B cell (primary cell): ENCODE results near the gene ZNF277. TPM values are rescaled to one million over a fixed set of nuclear protein-coding genes. Genes with fewer than 3 reads are reported as not detected.

Experiments
- ATAC-seq: fragments of 200-7000 bp; cut with Tn5 transposase; one replicate; pipeline ENCODE4 v1.10.0; 2021; ENCODE audit warnings: low read depth, mild to moderate bottlenecking, moderate number of reproducible peaks, moderate library complexity
- CTCF ChIA-PET: fragments of 350-600 bp; sonication (Branson Sonifier 250); formaldehyde crosslinking; loops from one replicate; lab custom pipeline; 2021; ENCODE audit warnings: antibody characterized with exemption, inconsistent platforms; lab: Charles Lee
- POLR2A ChIA-PET: fragments of 350-600 bp; sonication (Branson Sonifier 250); formaldehyde crosslinking; loops from one replicate; lab custom pipeline; 2021; ENCODE audit warnings: antibody characterized with exemption; lab: Charles Lee
- DNase-seq: peaks from one replicate; pipeline ENCODE4 v3.0.0; 2013
- H2AFZ ChIP-seq: 2 replicates; pipeline ENCODE4 v1.6.1; 2012; ENCODE audit warnings: mild to moderate bottlenecking, low read depth, low read length; ENCODE audit not compliant: insufficient read depth, poor library complexity, severe bottlenecking
- H3K27ac ChIP-seq, 2 donors: 1 replicate in 1 of 2; 2 replicates in 1 of 2; pipeline ENCODE4 v1.5.1; 2012 to 2013; ENCODE audit warnings: low read length in 2 of 2, mild to moderate bottlenecking in 2 of 2, moderate library complexity in 1 of 2
- H3K27me3 ChIP-seq, 4 experiments: fragments of 200-600 bp in 1 of 4; sonication (generic) in 1 of 4; replicated peaks in 1 of 4; 1 replicate in 2 of 4; 2 replicates in 2 of 4; pipeline versions ENCODE4 v1.6.1 to v1.7.0; 2013 to 2016; ENCODE audit warnings: low read length in 3 of 4, mild to moderate bottlenecking in 2 of 4, mixed read lengths in 1 of 4, moderate library complexity in 1 of 4; ENCODE audit not compliant: insufficient read depth in 4 of 4, control insufficient read depth in 3 of 4; ENCODE audit errors: control extremely low read depth in 1 of 4
- H3K36me3 ChIP-seq, 2 experiments: replicated peaks in 1 of 2; 1 replicate in 1 of 2; 2 replicates in 1 of 2; pipeline versions ENCODE4 v1.6.1 to v1.7.1; 2013; ENCODE audit warnings: low read length in 1 of 2; ENCODE audit not compliant: insufficient read depth in 2 of 2, control insufficient read depth in 1 of 2; ENCODE audit errors: control extremely low read depth in 1 of 2, extremely low read depth in 1 of 2
- H3K4me1 ChIP-seq, 2 donors: fragments of 200-600 bp in 1 of 2; sonication (generic) in 1 of 2; 1 replicate in 1 of 2; 2 replicates in 1 of 2; pipeline versions ENCODE4 v1.5.1 to v1.6.1; 2013 to 2017; ENCODE audit warnings: low read length in 2 of 2; ENCODE audit not compliant: control insufficient read depth in 2 of 2, insufficient read depth in 2 of 2
- H3K4me2 ChIP-seq: replicated peaks from 2 replicates; pipeline ENCODE3; 2012; ENCODE audit warnings: mild to moderate bottlenecking, low read depth, low read length; ENCODE audit not compliant: poor library complexity, severe bottlenecking
- H3K4me3 ChIP-seq, 5 experiments: fragments of 200-600 bp in 1 of 5; sonication (generic) in 1 of 5; 1 replicate in 3 of 5; 2 replicates in 2 of 5; pipeline versions ENCODE4 v1.5.1 to v1.7.0; 2011 to 2016; ENCODE audit warnings: low read length in 4 of 5, mild to moderate bottlenecking in 4 of 5, low read depth in 2 of 5, control low read depth in 1 of 5, moderate library complexity in 1 of 5; ENCODE audit not compliant: insufficient read depth in 1 of 5; ENCODE audit errors: control extremely low read depth in 1 of 5, extremely low read depth in 1 of 5
- H3K79me2 ChIP-seq: fragments of 200-600 bp; sonication (generic); one replicate; pipeline ENCODE4 v1.6.0; 2016; ENCODE audit warnings: low read length; ENCODE audit not compliant: control insufficient read depth, insufficient read depth
- H3K9ac ChIP-seq: fragments of 200-600 bp; sonication (generic); 2 replicates; pipeline ENCODE4 v1.6.1; 2017; ENCODE audit warnings: mild to moderate bottlenecking, low read length, moderate library complexity
- H3K9me3 ChIP-seq, 3 donors: one replicate each; pipeline versions ENCODE4 v1.6.1 to v1.7.1; 2013; ENCODE audit warnings: low read length in 2 of 3; ENCODE audit not compliant: control insufficient read depth in 2 of 3, insufficient read depth in 1 of 3; ENCODE audit errors: control extremely low read depth in 1 of 3
- H4K20me1 ChIP-seq: 2 replicates; pipeline ENCODE4 v1.6.0; 2012; ENCODE audit warnings: mild to moderate bottlenecking, low read length; ENCODE audit not compliant: insufficient read depth, control insufficient read depth, poor library complexity, severe bottlenecking
- H3K27ac Mint-ChIP-seq: one replicate; pipeline ENCODE4 v1.8.0; 2021; ENCODE audit warnings: mixed read lengths
- H3K27me3 Mint-ChIP-seq: one replicate; pipeline ENCODE4 v1.8.0; 2021; ENCODE audit warnings: mixed read lengths
- H3K4me1 Mint-ChIP-seq: one replicate; pipeline ENCODE4 v1.8.0; 2021; ENCODE audit warnings: mixed read lengths
- H3K4me3 Mint-ChIP-seq: one replicate; pipeline ENCODE4 v1.8.0; 2021; ENCODE audit warnings: mixed read lengths
- H3K9me3 Mint-ChIP-seq: one replicate; pipeline ENCODE4 v1.8.0; 2022; ENCODE audit warnings: mixed read lengths; ENCODE audit not compliant: insufficient read depth
- CTCF ChIP-seq: fragments of 200-600 bp; IDR thresholded peaks from one replicate; pipeline ENCODE4 v1.8.0; 2022; ENCODE audit warnings: antibody characterized with exemption, mild to moderate bottlenecking
- EZH2 ChIP-seq: IDR thresholded peaks from 2 replicates; pipeline ENCODE4 v1.6.1; 2012; ENCODE audit warnings: borderline replicate concordance, low read depth, mild to moderate bottlenecking, moderate library complexity, low read length; ENCODE audit not compliant: insufficient read depth, poor library complexity, severe bottlenecking
- WGBS: methylation state at CpG from one replicate; pipeline ENCODE4 v1.1.5; 2013; ENCODE audit warnings: missing lambda C conversion rate; ENCODE audit not compliant: insufficient coverage; 5-methylcytosine and 5-hydroxymethylcytosine counted together
- intact Hi-C: fragments of 100-400 bp; cut with micrococcal nuclease; formaldehyde crosslinking; loops from one replicate; pipeline ENCODE4 v1.10.0; 2022
- polyA plus RNA-seq: library from polyadenylated mRNA; depleted of rRNA; stranded (reverse); fragments of >200 nt; gene quantifications from 2 replicates; pipeline ENCODE4 v1.2.3, GENCODE V29; 2012
- total RNA-seq, 2 donors: library from RNA; stranded (reverse); fragments of 120-200 nt in 1 of 2; gene quantifications; 1 replicate in 1 of 2; 2 replicates in 1 of 2; pipeline versions ENCODE4 v1.2.3 to v1.2.4, GENCODE V29; 2013 to 2022

The ZNF277 gene
- total and polyA plus RNA-seq, 2 donors (not counting 1 experiment from before 2014, with no cell fraction given): 9.5 to 18.6 TPM

- Histone ChIP-seq H3K27ac (no peak overlapping the region), H3K9ac (no peak overlapping the region), H3K4me1 (no peaks in the 10 kb centered on the region), H2AFZ (no peak overlapping the region), H4K20me1 (no peaks in the 10 kb centered on the region), H3K4me2 (no peak overlapping the region), H3K79me2 (no peaks in the 10 kb centered on the region), H3K36me3 (no peaks in the 10 kb centered on the region), H3K27me3 (no peaks in the 10 kb centered on the region), H3K9me3 (no peaks in the 10 kb centered on the region), H3K4me3 (no peak overlapping the region)
- ChIA-PET POLR2A (no interaction called here), CTCF (no interaction called here)
- 89% methylated on average over 5 of the region's 8 CpGs for WGBS
- H3K9me3 Mint-ChIP-seq: peaks cover 3% of the 10 kb centered on the region
- intact Hi-C loops: no loop called here
- H3K4me1 Mint-ChIP-seq: no peaks in the 10 kb centered on the region
- DNase-seq (no peak), ATAC-seq (no peak)
- no peak overlapping the region for H3K4me3 Mint-ChIP-seq
- H3K27ac Mint-ChIP-seq: no peak overlapping the region
- TF ChIP-seq EZH2 (no peak), CTCF (no peak)
- H3K27me3 Mint-ChIP-seq: peaks cover 27% of the 10 kb centered on the region
These were observed 154.2 kb downstream of the ZNF277 start for GRCh38 chr7:112360681-112361080.

- H2AFZ ChIP-seq: no peak overlapping the region
- POLR2A ChIA-PET: no interaction called here
- CTCF ChIA-PET: no interaction called here
These were observed 154.7 kb downstream of the ZNF277 start for GRCh38 chr7:112361154-112361553.

More at GRCh38 chr7:112361154-112361553, 154.7 kb downstream of the ZNF277 start:
- ATAC-seq: no peak
- no peak overlapping the region for H3K4me2 ChIP-seq
- intact Hi-C loops: no loop called here
- no peaks in the 10 kb centered on the region for H3K27me3 ChIP-seq
- no peaks in the 10 kb centered on the region for H4K20me1 ChIP-seq
- TF ChIP-seq EZH2 (no peak), CTCF (no peak)
- Mint-ChIP-seq H3K27me3 (peaks cover 27% of the 10 kb centered on the region), H3K4me1 (no peaks in the 10 kb centered on the region), H3K4me3 (no peak overlapping the region), H3K9me3 (peaks cover 3% of the 10 kb centered on the region), H3K27ac (no peak overlapping the region)
- H3K36me3 ChIP-seq: no peaks in the 10 kb centered on the region
- no peaks in the 10 kb centered on the region for H3K4me1 ChIP-seq
- 88% methylated on average over 3 of the region's 3 CpGs for WGBS
- H3K9ac ChIP-seq: no peak overlapping the region
- no peaks in the 10 kb centered on the region for H3K9me3 ChIP-seq
- no peak for DNase-seq
- no peak overlapping the region for H3K27ac ChIP-seq
- no peaks in the 10 kb centered on the region for H3K79me2 ChIP-seq
- no peak overlapping the region for H3K4me3 ChIP-seq
